ENCODE measurements around the gene IGFN1.

- TF ChIP-seq CTCF (IDR thresholded peaks at IDR 0.05; ENCODE audit: borderline replicate concordance, extremely low read depth, low read length, poor library complexity, severe bottlenecking) (no peak), EZH2 (IDR thresholded peaks at IDR 0.05; ENCODE audit: borderline replicate concordance, low read depth, low read length, severe bottlenecking) (no peak)
Observed at GRCh38 chr1:201141418-201141817, 49.2 kb upstream of the IGFN1 start.
